Measurements from ENCODE around the gene KBTBD3.

KBTBD3 gene

GRCh38 chr11:106076919-106077608 lies at the start of gene KBTBD3:
Gene KBTBD3, minus strand, starts transcription at chr11:106077347. Its CDS starts 18,250 bp downstream, at chr11:106059097.
- DNase-seq = peak; percentile 88

- no peak for DNase-seq
Measured at GRCh38 chr11:106121570-106122320, 44.6 kb upstream of the KBTBD3 start.

GRCh38 chr11:106105986-106106385 lies 28.8 kb upstream of the KBTBD3 start:
- no peak for DNase-seq

- no peak for DNase-seq
Measured at GRCh38 chr11:106101819-106102218, 24.7 kb upstream of the KBTBD3 start.

- DNase-seq = no peak
Measured at GRCh38 chr11:106101370-106101769, 24.2 kb upstream of the KBTBD3 start.

- no peak for DNase-seq
Measured at GRCh38 chr11:106098893-106099553, 21.9 kb upstream of the KBTBD3 start.

- no peak for DNase-seq
Measured at GRCh38 chr11:106092446-106092845, 15.3 kb upstream of the KBTBD3 start.

- DNase-seq = no peak
Measured at GRCh38 chr11:106091480-106092123, 14.5 kb upstream of the KBTBD3 start.

- no peak for DNase-seq
Measured at GRCh38 chr11:106088896-106089295, 11.7 kb upstream of the KBTBD3 start.

- DNase-seq = no peak
Measured at GRCh38 chr11:106087815-106088435, 10.8 kb upstream of the KBTBD3 start.

- DNase-seq = no peak
Measured at GRCh38 chr11:106086850-106087249, 9.7 kb upstream of the KBTBD3 start.

- DNase-seq = no peak
Measured at GRCh38 chr11:106086135-106086534, 9.0 kb upstream of the KBTBD3 start.

- no peak for DNase-seq
Measured at GRCh38 chr11:106082096-106082495, 4.9 kb upstream of the KBTBD3 start.

- no peak for DNase-seq
Measured at GRCh38 chr11:106077609-106078455, 685 bp upstream of the KBTBD3 start, which contains the start of gene AASDHPPT. Gene AASDHPPT, plus strand, starts transcription at chr11:106077662. Its CDS starts 49 bp downstream, at chr11:106077711.

- no peak for DNase-seq
Measured at GRCh38 chr11:106076171-106076918, 802 bp downstream of the KBTBD3 start.

- DNase-seq = no peak
Measured at GRCh38 chr11:106072804-106073203, 4.3 kb downstream of the KBTBD3 start.

- no peak for DNase-seq
Measured at GRCh38 chr11:106070606-106071005, 6.5 kb downstream of the KBTBD3 start.

GRCh38 chr11:106063009-106063408 lies 14.1 kb downstream of the KBTBD3 start:
- no peak for DNase-seq

- DNase-seq = no peak
Measured at GRCh38 chr11:106061954-106062949, 14.9 kb downstream of the KBTBD3 start.

Measured in NCI-H2171 (cell line).